ENCODE results near the gene GAREM2. TPM values are rescaled to one million over a fixed set of nuclear protein-coding genes. Genes with fewer than 3 reads are reported as not detected.

Gene GAREM2
- polyA plus RNA-seq, 1 of the 3 experiments (the other 2 are of a cell fraction), result 3.7 TPM

GRCh38 chr2:26214759-26215158 lies 41.9 kb downstream of the GAREM2 start:
- ChIA-PET CTCF (no interaction called here), POLR2A (no interaction called here)
- no peaks in the 10 kb centered on the region for H4K20me1 ChIP-seq (ENCODE audit: insufficient read depth)
- 100% methylated on average over 1 of the region's 1 CpG for WGBS (ENCODE audit: low lambda C conversion rate)
- H3K9ac ChIP-seq, result no peak overlapping the region
- TF ChIP-seq TEAD4 (IDR thresholded peaks at IDR 0.05; ENCODE audit: borderline replicate concordance, insufficient read depth) (no peak), PBX3 (IDR thresholded peaks at IDR 0.05) (no peak), ELF1 (IDR thresholded peaks at IDR 0.05) (no peak), YY1 (IDR thresholded peaks at IDR 0.05; ENCODE audit: low read depth) (no peak), POLR2AphosphoS5 (IDR thresholded peaks at IDR 0.05; ENCODE audit: low read depth, low read length) (no peak), CTCF (IDR thresholded peaks at IDR 0.05) (no peak), RAD21 (IDR thresholded peaks at IDR 0.05; ENCODE audit: low read length) (no peak), RXRA (IDR thresholded peaks at IDR 0.05; ENCODE audit: borderline replicate concordance, low read depth) (no peak), FOXJ3 (CRISPR knock-in tag; IDR thresholded peaks at IDR 0.05) (no peak), RFX5 (IDR thresholded peaks at IDR 0.05; ENCODE audit: low read length) (no peak), RCOR1 (IDR thresholded peaks at IDR 0.05; ENCODE audit: low read length) (no peak), MXI1 (IDR thresholded peaks at IDR 0.05; ENCODE audit: low read depth, low read length) (no peak), NFIC (IDR thresholded peaks at IDR 0.05; ENCODE audit: borderline replicate concordance) (no peak), MAX (IDR thresholded peaks at IDR 0.05; ENCODE audit: low read depth) (no peak), USF1 (IDR thresholded peaks at IDR 0.05; ENCODE audit: borderline replicate concordance, low read depth) (no peak), CHD2 (IDR thresholded peaks at IDR 0.05; ENCODE audit: low read length, partially characterized antibody) (no peak), JUND (IDR thresholded peaks at IDR 0.05) (no peak)
- H3K36me3 ChIP-seq (replicated peaks in 1 of 2; ENCODE audit: control insufficient read depth in 1 of 2, insufficient read depth in 2 of 2, low read length in 1 of 2), result peaks cover 65 to 74% of the 10 kb centered on the region in 2 experiments
- H3K4me3 ChIP-seq (ENCODE audit: low read depth in 2 of 2, low read length in 1 of 2), result no peak overlapping the region
- no peak overlapping the region for H3K27ac ChIP-seq (ENCODE audit: low read depth in 2 of 2, low read length in 1 of 2)
- no peaks in the 10 kb centered on the region for H3K9me2 ChIP-seq
- no peaks in the 10 kb centered on the region for H3K9me3 ChIP-seq
- no peak for DNase-seq
- H3K4me1 ChIP-seq (ENCODE audit: control insufficient read depth in 1 of 2, insufficient read depth in 2 of 2, low read depth in 1 of 2, low read length in 1 of 2), result no peaks in the 10 kb centered on the region
- H3F3A ChIP-seq (replicated peaks; ENCODE audit: insufficient read depth), result no peaks in the 10 kb centered on the region
- no peaks in the 10 kb centered on the region for H3K79me2 ChIP-seq (ENCODE audit: insufficient read depth)
- no peak overlapping the region for H3K4me2 ChIP-seq
- H2AFZ ChIP-seq (ENCODE audit: low read depth), result no peak overlapping the region
- no peaks in the 10 kb centered on the region for H3K27me3 ChIP-seq (ENCODE audit: insufficient read depth)
